GM23338 (cell line): Measurements from ENCODE around the gene PRKCQ. TPM values are rescaled to one million over a fixed set of nuclear protein-coding genes. Genes with fewer than 3 reads are reported as not detected.

Experiments used
- ATAC-seq: fragments of 200-7000 bp; cut with Tn5 transposase; 3 replicates; pipeline ENCODE4 v1.9.1; 2020
- DNase-seq: peaks from one replicate; pipeline ENCODE4 v3.0.0-alpha.2; 2015; ENCODE audit warnings: low spot score
- H2AFZ ChIP-seq: fragments of 200-600 bp; sonication (generic); 2 replicates; pipeline ENCODE4 v1.8.0; 2016; ENCODE audit warnings: antibody characterized with exemption, mild to moderate bottlenecking, moderate library complexity
- H3F3A ChIP-seq: fragments of 200-600 bp; sonication (generic); replicated peaks from 2 replicates; pipeline ENCODE4 v1.8.0; 2017; ENCODE audit warnings: antibody characterized with exemption, mixed run types, low read depth
- H3K27ac ChIP-seq: fragments of 200-600 bp; sonication (generic); 2 replicates; pipeline ENCODE4 v1.6.1; 2016; ENCODE audit warnings: low read depth
- H3K27me3 ChIP-seq: fragments of 200-600 bp; sonication (generic); 2 replicates; pipeline ENCODE4 v1.8.0; 2016; ENCODE audit warnings: mild to moderate bottlenecking, mixed run types, moderate library complexity; ENCODE audit not compliant: insufficient read depth
- H3K36me3 ChIP-seq: fragments of 200-600 bp; sonication (generic); 2 replicates; pipeline ENCODE4 v1.8.0; 2016; ENCODE audit warnings: mild to moderate bottlenecking; ENCODE audit not compliant: insufficient read depth
- H3K4me1 ChIP-seq: fragments of 200-600 bp; sonication (generic); 2 replicates; pipeline ENCODE4 v1.8.0; 2016; ENCODE audit warnings: mild to moderate bottlenecking, moderate library complexity; ENCODE audit not compliant: insufficient read depth
- H3K4me2 ChIP-seq: fragments of 200-600 bp; sonication (generic); 2 replicates; pipeline ENCODE4 v1.7.1; 2017; ENCODE audit warnings: mixed run types
- H3K4me3 ChIP-seq: fragments of 200-600 bp; sonication (generic); 2 replicates; pipeline ENCODE4 v1.6.1; 2016; ENCODE audit warnings: mixed run types
- H3K79me2 ChIP-seq: fragments of 200-600 bp; sonication (generic); replicated peaks from 2 replicates; pipeline ENCODE4 v1.8.0; 2017; ENCODE audit warnings: mild to moderate bottlenecking; ENCODE audit not compliant: insufficient read depth
- H3K9me2 ChIP-seq: fragments of 200-600 bp; sonication (generic); 2 replicates; pipeline ENCODE4 v1.8.0; 2017; ENCODE audit not compliant: insufficient read depth
- H4K20me1 ChIP-seq: fragments of 200-600 bp; sonication (generic); replicated peaks from 2 replicates; pipeline ENCODE4 v1.8.0; 2017; ENCODE audit warnings: mild to moderate bottlenecking; ENCODE audit not compliant: insufficient read depth
- H3K27ac Mint-ChIP-seq: 2 replicates; pipeline ENCODE4 v1.8.0; 2020; ENCODE audit warnings: inconsistent platforms, mild to moderate bottlenecking, moderate library complexity, mixed read lengths
- H3K27me3 Mint-ChIP-seq: 3 replicates; pipeline ENCODE4 v1.8.0; 2022; ENCODE audit warnings: low read depth, mild to moderate bottlenecking, moderate library complexity, mixed read lengths, inconsistent platforms; ENCODE audit not compliant: insufficient read depth, poor library complexity
- H3K36me3 Mint-ChIP-seq: 3 replicates; pipeline ENCODE4 v1.8.0; 2021; ENCODE audit warnings: low read depth, mild to moderate bottlenecking, inconsistent platforms, moderate library complexity, mixed read lengths
- H3K4me1 Mint-ChIP-seq: 3 replicates; pipeline ENCODE4 v1.8.0; 2020; ENCODE audit warnings: mild to moderate bottlenecking, inconsistent platforms, mixed read lengths
- H3K4me3 Mint-ChIP-seq: 3 replicates; pipeline ENCODE4 v1.8.0; 2021; ENCODE audit warnings: moderate library complexity, mild to moderate bottlenecking, inconsistent platforms, mixed read lengths
- H3K9me3 Mint-ChIP-seq: 3 replicates; pipeline ENCODE4 v1.8.0; 2020; ENCODE audit warnings: moderate library complexity, mild to moderate bottlenecking, inconsistent platforms, mixed read lengths
- CREB1 ChIP-seq: fragments of 250-450 bp; sonication (Bioruptor Pico); IDR thresholded peaks from 2 replicates; pipeline ENCODE4 v1.5.0; 2020; ENCODE audit warnings: low read depth, mild to moderate bottlenecking, moderate library complexity
- CTCF ChIP-seq, 2 experiments: fragments of 200-600 bp in 1 of 2; sonication (generic) in 1 of 2; conservative IDR thresholded peaks; 2 replicates each; pipeline versions ENCODE4 v1.5.1 to v1.6.1; 2016 to 2017; ENCODE audit warnings: antibody characterized with exemption in 2 of 2, low read depth in 2 of 2, mild to moderate bottlenecking in 2 of 2, moderate library complexity in 1 of 2
- EZH2 ChIP-seq: fragments of 200-600 bp; sonication (generic); IDR thresholded peaks from one replicate; pipeline ENCODE4 v1.8.0; 2017; ENCODE audit warnings: antibody characterized with exemption, mild to moderate bottlenecking, low read depth; ENCODE audit not compliant: unreplicated experiment
- EZH2phosphoT487 ChIP-seq: fragments of 200-600 bp; sonication (generic); IDR thresholded peaks from one replicate; pipeline ENCODE4 v1.8.1; 2018; ENCODE audit warnings: antibody characterized with exemption; ENCODE audit not compliant: unreplicated experiment
- JUNB ChIP-seq: IDR thresholded peaks from one replicate; pipeline ENCODE4 v1.6.1; 2016; ENCODE audit warnings: antibody characterized with exemption; ENCODE audit not compliant: unreplicated experiment
- NANOG ChIP-seq: IDR thresholded peaks from 2 replicates; pipeline ENCODE4 v1.6.1; 2016; ENCODE audit warnings: antibody characterized with exemption, borderline replicate concordance
- POLR2AphosphoS5 ChIP-seq: IDR thresholded peaks from 2 replicates; pipeline ENCODE4 v1.6.1; 2016; ENCODE audit warnings: antibody characterized with exemption, low read depth
- REST ChIP-seq: IDR thresholded peaks from one replicate; pipeline ENCODE4 v1.6.1; 2018; ENCODE audit warnings: antibody characterized with exemption; ENCODE audit not compliant: unreplicated experiment
- STAT1 ChIP-seq: IDR thresholded peaks from one replicate; pipeline ENCODE4 v1.6.1; 2016; ENCODE audit warnings: antibody characterized with exemption; ENCODE audit not compliant: unreplicated experiment
- ZNF114 ChIP-seq: fragments of 250-450 bp; sonication (Bioruptor Pico); IDR thresholded peaks from 2 replicates; pipeline ENCODE4 v1.5.0; 2020; ENCODE audit warnings: mild to moderate bottlenecking, moderate library complexity
- ZNF331 ChIP-seq: fragments of 250-450 bp; sonication (Bioruptor Pico); IDR thresholded peaks from 2 replicates; pipeline ENCODE4 v1.5.0; 2020; ENCODE audit warnings: low read depth, mild to moderate bottlenecking, moderate library complexity
- ZNF462 ChIP-seq: fragments of 250-450 bp; sonication (Bioruptor Pico); IDR thresholded peaks from 2 replicates; pipeline ENCODE4 v1.5.0; 2020; ENCODE audit warnings: mild to moderate bottlenecking, moderate library complexity
- polyA plus RNA-seq: library from polyadenylated mRNA; unstranded; fragments of >200 nt; fragmentation: Nextera tagmentation; extraction: Ambion mirVana; gene quantifications from 2 replicates; pipeline ENCODE4 v1.2.1, GENCODE V29; 2016
- total RNA-seq: library from RNA; depleted of rRNA; stranded (reverse); fragments of >200 nt; shearing (Covaris generic); gene quantifications from 2 replicates; pipeline ENCODE4 v1.2.3, GENCODE V29; 2014
- TF ChIP-seq, protein P1 (sequence below): IDR thresholded peaks from 2 replicates; pipeline ENCODE4 v1.6.1; 2016; ENCODE audit warnings: antibody characterized with exemption

Gene PRKCQ
- total and polyA plus RNA-seq, 2 experiments from 2014 or later: 12.6 to 28.5 TPM

DNA sequence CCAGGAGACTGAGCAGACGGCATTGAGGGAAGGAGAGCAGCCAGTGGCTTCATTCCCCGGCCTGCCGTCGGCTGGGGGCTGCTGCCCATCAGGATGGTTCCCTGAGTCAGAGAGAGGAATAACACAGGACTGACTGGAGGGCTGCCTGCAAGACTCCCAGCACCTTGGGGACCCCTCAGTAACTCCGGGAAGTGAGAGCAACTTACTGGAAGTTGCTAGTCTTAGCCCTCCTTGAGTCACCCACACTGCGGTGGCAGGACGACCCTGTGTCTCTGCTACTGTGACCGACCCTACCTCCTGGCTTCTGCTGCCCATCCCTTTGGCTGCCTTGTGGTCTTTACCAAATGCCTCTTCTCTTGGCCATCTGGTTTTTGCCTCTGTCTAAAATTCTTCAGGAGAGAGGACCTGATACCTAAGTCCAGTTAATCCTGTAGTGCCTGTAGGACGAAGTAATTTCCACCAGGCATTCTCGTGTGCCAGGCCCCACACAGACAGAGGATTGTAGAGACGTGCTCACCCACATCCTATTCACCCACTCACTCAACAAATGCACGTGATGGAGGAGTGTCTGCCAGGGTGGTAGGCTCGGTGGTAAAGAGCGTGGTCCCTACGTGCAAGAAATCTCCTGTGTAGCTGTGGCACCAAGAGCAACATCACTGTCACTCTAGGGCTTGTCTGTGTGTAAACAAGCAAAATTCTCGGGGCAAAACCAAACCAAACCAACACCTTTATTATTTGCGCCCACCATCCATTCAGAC, 156.5 kb downstream of the PRKCQ start:
- Mint-ChIP-seq H3K4me1 (peaks cover 2% of the 10 kb centered on the region; the same call in 1 of the 3 replicates), H3K9me3 (no peaks in the 10 kb centered on the region; the same call in 2 of the 3 replicates), H3K27ac (no peak overlapping the region), H3K36me3 (peaks cover 9% of the 10 kb centered on the region; the same call in 1 of the 3 replicates), H3K4me3 (no peak overlapping the region), H3K27me3 (no peaks in the 10 kb centered on the region)
- H3K36me3 ChIP-seq: no peaks in the 10 kb centered on the region
- no peak overlapping the region for H3K4me3 ChIP-seq
- H3K9me2 ChIP-seq: peaks cover 7% of the 10 kb centered on the region
- H3K27me3 ChIP-seq: no peaks in the 10 kb centered on the region
- H3K4me2 ChIP-seq: no peak overlapping the region
- no peak overlapping the region for H2AFZ ChIP-seq
- TF ChIP-seq POLR2AphosphoS5 (no peak), REST (no peak), NANOG (no peak), JUNB (no peak), EZH2phosphoT487 (no peak), ZNF114 (CRISPR knock-in tag) (no peak), CREB1 (CRISPR knock-in tag) (no peak), STAT1 (no peak), ZNF331 (CRISPR knock-in tag) (no peak), ZNF462 (CRISPR knock-in tag) (no peak), EZH2 (no peak), CTCF (conservative IDR thresholded peaks at IDR 0.05; ENCODE audit: low read depth in 2 of 2) (no peak)
- TF ChIP-seq, protein P1, sequence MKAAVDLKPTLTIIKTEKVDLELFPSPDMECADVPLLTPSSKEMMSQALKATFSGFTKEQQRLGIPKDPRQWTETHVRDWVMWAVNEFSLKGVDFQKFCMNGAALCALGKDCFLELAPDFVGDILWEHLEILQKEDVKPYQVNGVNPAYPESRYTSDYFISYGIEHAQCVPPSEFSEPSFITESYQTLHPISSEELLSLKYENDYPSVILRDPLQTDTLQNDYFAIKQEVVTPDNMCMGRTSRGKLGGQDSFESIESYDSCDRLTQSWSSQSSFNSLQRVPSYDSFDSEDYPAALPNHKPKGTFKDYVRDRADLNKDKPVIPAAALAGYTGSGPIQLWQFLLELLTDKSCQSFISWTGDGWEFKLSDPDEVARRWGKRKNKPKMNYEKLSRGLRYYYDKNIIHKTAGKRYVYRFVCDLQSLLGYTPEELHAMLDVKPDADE: no peak
- no peaks in the 10 kb centered on the region for H3K79me2 ChIP-seq
- H4K20me1 ChIP-seq: no peaks in the 10 kb centered on the region
- H3K27ac ChIP-seq: no peak overlapping the region
- no peak for ATAC-seq
- DNase-seq: no peak
- H3F3A ChIP-seq: no peaks in the 10 kb centered on the region
- H3K4me1 ChIP-seq: no peaks in the 10 kb centered on the region
